ENCODE measurements around the gene STK31.

DNA sequence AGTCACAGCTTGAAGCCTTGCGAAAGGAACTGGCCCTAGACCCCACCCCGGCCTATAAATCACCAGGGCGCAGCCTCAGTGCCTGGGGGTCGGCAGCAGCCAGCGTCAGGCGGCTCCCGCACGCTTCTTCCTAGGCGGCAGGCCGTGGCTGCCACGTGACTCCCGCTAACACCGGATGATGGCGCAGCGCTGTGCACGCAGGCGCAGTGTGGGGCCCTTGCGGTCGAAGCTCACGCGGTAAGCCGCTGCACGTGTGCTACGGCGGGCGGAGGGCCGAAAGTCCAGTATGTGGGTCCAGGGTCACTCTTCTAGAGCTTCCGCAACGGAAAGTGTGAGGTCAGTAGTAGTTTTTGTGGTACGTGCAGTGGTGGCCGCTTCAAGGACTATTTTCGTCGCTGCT lies at the start of gene STK31:
- no peak for TF ChIP-seq ZNF248 (tag by site-specific recombination; IDR thresholded peaks at IDR 0.05)
- TF ChIP-seq OSR2 (tag by site-specific recombination; IDR thresholded peaks at IDR 0.05) = no peak
- no peak for TF ChIP-seq ZNF76 (tag by site-specific recombination; IDR thresholded peaks at IDR 0.05; ENCODE audit: borderline replicate concordance, low read depth)
- TF ChIP-seq, protein P1, sequence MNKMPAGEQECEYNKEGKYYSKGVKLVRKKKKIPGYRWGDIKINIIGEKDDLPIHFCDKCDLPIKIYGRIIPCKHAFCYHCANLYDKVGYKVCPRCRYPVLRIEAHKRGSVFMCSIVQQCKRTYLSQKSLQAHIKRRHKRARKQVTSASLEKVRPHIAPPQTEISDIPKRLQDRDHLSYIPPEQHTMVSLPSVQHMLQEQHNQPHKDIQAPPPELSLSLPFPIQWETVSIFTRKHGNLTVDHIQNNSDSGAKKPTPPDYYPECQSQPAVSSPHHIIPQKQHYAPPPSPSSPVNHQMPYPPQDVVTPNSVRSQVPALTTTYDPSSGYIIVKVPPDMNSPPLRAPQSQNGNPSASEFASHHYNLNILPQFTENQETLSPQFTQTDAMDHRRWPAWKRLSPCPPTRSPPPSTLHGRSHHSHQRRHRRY (tag by site-specific recombination; IDR thresholded peaks at IDR 0.05) = no peak
- TF ChIP-seq CTCF (tag by site-specific recombination; IDR thresholded peaks at IDR 0.05) = no peak
- TF ChIP-seq, protein P2, sequence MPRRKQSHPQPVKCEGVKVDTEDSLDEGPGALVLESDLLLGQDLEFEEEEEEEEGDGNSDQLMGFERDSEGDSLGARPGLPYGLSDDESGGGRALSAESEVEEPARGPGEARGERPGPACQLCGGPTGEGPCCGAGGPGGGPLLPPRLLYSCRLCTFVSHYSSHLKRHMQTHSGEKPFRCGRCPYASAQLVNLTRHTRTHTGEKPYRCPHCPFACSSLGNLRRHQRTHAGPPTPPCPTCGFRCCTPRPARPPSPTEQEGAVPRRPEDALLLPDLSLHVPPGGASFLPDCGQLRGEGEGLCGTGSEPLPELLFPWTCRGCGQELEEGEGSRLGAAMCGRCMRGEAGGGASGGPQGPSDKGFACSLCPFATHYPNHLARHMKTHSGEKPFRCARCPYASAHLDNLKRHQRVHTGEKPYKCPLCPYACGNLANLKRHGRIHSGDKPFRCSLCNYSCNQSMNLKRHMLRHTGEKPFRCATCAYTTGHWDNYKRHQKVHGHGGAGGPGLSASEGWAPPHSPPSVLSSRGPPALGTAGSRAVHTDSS (tag by site-specific recombination; IDR thresholded peaks at IDR 0.05) = no peak
- no peak for TF ChIP-seq ZSCAN5A (tag by site-specific recombination; IDR thresholded peaks at IDR 0.05)
- no peak for TF ChIP-seq ZNF175 (tag by site-specific recombination; IDR thresholded peaks at IDR 0.05)
- TF ChIP-seq ZNF777 (tag by site-specific recombination; IDR thresholded peaks at IDR 0.05; ENCODE audit: borderline replicate concordance) = no peak

All from HEK293 (cell line).